Colon (tissue), 2 donors: Measurements from ENCODE around the gene PRSS21.

Experiments
- FAIRE-seq: peaks from 2 replicates; lab custom pipeline; 2012; peaks lifted over from hg19 to GRCh38; lab: Jason Lieb, UNC
- donor health status: control.
- donor health status: control.

PRSS21 gene

GRCh38 chr16:2816751-2817339, at the start of gene PRSS21:
TSS of gene PRSS21 (plus strand) at chr16:2817237. CDS start at chr16:2817269, 32 bp downstream.
- FAIRE-seq, result no peak

- FAIRE-seq, result no peak
Measured at GRCh38 chr16:2767891-2768290, 49.1 kb upstream of the PRSS21 start.

- no peak for FAIRE-seq
Measured at GRCh38 chr16:2768403-2769089, 48.5 kb upstream of the PRSS21 start.

- no peak for FAIRE-seq
Measured at GRCh38 chr16:2769100-2769529, 47.9 kb upstream of the PRSS21 start.

GRCh38 chr16:2769675-2770056, 47.4 kb upstream of the PRSS21 start:
- no peak for FAIRE-seq

GRCh38 chr16:2770057-2770951, 46.7 kb upstream of the PRSS21 start:
- no peak for FAIRE-seq

- FAIRE-seq, result no peak
Measured at GRCh38 chr16:2771496-2772402, 45.3 kb upstream of the PRSS21 start.

- FAIRE-seq, result no peak
Measured at GRCh38 chr16:2773188-2773968, 43.7 kb upstream of the PRSS21 start.

GRCh38 chr16:2774161-2774891, 42.7 kb upstream of the PRSS21 start:
- FAIRE-seq, result no peak

- no peak for FAIRE-seq
Measured at GRCh38 chr16:2775131-2775716, 41.8 kb upstream of the PRSS21 start.

GRCh38 chr16:2775765-2776499, 41.1 kb upstream of the PRSS21 start:
- FAIRE-seq, result no peak

GRCh38 chr16:2776500-2777139, 40.4 kb upstream of the PRSS21 start:
- FAIRE-seq, result no peak

GRCh38 chr16:2777231-2777902, 39.7 kb upstream of the PRSS21 start, which contains the start of gene ELOB:
TSS of gene ELOB (minus strand) at chr16:2777280. CDS start at chr16:2777239, 41 bp downstream.
- no peak for FAIRE-seq

- FAIRE-seq, result no peak
Measured at GRCh38 chr16:2777903-2778629, 39.0 kb upstream of the PRSS21 start.

- no peak for FAIRE-seq
Measured at GRCh38 chr16:2778630-2778958, 38.4 kb upstream of the PRSS21 start.

- no peak for FAIRE-seq
Measured at GRCh38 chr16:2779151-2779920, 37.7 kb upstream of the PRSS21 start.
